Panc1 (cell line): Measurements from ENCODE around the gene NR1H3. TPM values are rescaled to one million over a fixed set of nuclear protein-coding genes. Genes with fewer than 3 reads are reported as not detected.

Experiments
- ATAC-seq: fragments of 200-7000 bp; cut with Tn5 transposase; 2 replicates; pipeline ENCODE4 v1.9.1; 2020; ENCODE audit warnings: mild to moderate bottlenecking, moderate library complexity
- BruUV-seq: library from RNA; stranded (reverse); fragments of 400-500 nt; replicated peaks from 2 replicates; lab custom pipeline; 2021; lab: Mats Ljungman, UMichigan
- CTCF ChIA-PET: fragments of 300-600 bp; sonication (Branson Sonifier 250); formaldehyde crosslinking; loops from one replicate; lab custom pipeline; 2022; ENCODE audit warnings: antibody characterized with exemption; lab: Charles Lee
- POLR2A ChIA-PET: fragments of 300-600 bp; sonication (Branson Sonifier 250); formaldehyde crosslinking; loops from one replicate; lab custom pipeline; 2022; ENCODE audit warnings: antibody characterized with exemption; lab: Charles Lee
- DNase-seq: peaks from one replicate; pipeline ENCODE4 v3.0.0-alpha.2; 2010; ENCODE audit warnings: low read depth, low spot score
- H3K27ac ChIP-seq: 2 replicates; pipeline ENCODE4 v1.5.1; 2011; ENCODE audit warnings: mild to moderate bottlenecking, low read length, inconsistent platforms
- H3K27me3 ChIP-seq: fragments of 200-500 bp; sonication (Bioruptor generic); 2 replicates; pipeline ENCODE4 v1.6.0; 2014; ENCODE audit warnings: low read length, inconsistent platforms; ENCODE audit not compliant: control insufficient read depth, insufficient read depth
- H3K36me3 ChIP-seq: fragments of 200-500 bp; sonication (Bioruptor generic); 2 replicates; pipeline ENCODE4 v1.5.1; 2014; ENCODE audit warnings: inconsistent platforms, mild to moderate bottlenecking, low read length, moderate library complexity; ENCODE audit not compliant: control insufficient read depth, insufficient read depth
- H3K4me1 ChIP-seq: 2 replicates; pipeline ENCODE4 v1.5.1; 2011; ENCODE audit warnings: inconsistent platforms, mild to moderate bottlenecking, low read length, moderate library complexity; ENCODE audit not compliant: control insufficient read depth, insufficient read depth
- H3K4me3 ChIP-seq, 2 experiments: 2 replicates each; pipeline ENCODE4 v1.5.1; 2011 to 2012; ENCODE audit warnings: low read depth in 2 of 2, low read length in 2 of 2, mild to moderate bottlenecking in 2 of 2, inconsistent platforms in 1 of 2, moderate library complexity in 1 of 2
- H3K9me3 ChIP-seq: fragments of 200-500 bp; sonication (Bioruptor generic); 2 replicates; pipeline ENCODE4 v1.5.1; 2014; ENCODE audit warnings: low read depth, mild to moderate bottlenecking, inconsistent platforms, low read length, moderate library complexity; ENCODE audit not compliant: control insufficient read depth, insufficient read depth
- CTCF ChIP-seq: fragments of 450-650 bp; IDR thresholded peaks from 2 replicates; pipeline ENCODE4 v1.5.1; 2017; ENCODE audit warnings: mild to moderate bottlenecking
- POLR2AphosphoS5 ChIP-seq: IDR thresholded peaks from 2 replicates; pipeline ENCODE4 v1.6.1; 2012; ENCODE audit warnings: mild to moderate bottlenecking, low read depth, low read length, moderate library complexity
- REST ChIP-seq, 2 experiments: IDR thresholded peaks; 2 replicates each; pipeline ENCODE4 v1.6.1; 2011 to 2012; ENCODE audit warnings: low read depth in 2 of 2, control low read depth in 1 of 2, low read length in 1 of 2, mild to moderate bottlenecking in 1 of 2, moderate library complexity in 1 of 2; ENCODE audit not compliant: insufficient read depth in 1 of 2
- SIN3A ChIP-seq: IDR thresholded peaks from 2 replicates; pipeline ENCODE4 v1.6.1; 2012; ENCODE audit warnings: low read depth, mild to moderate bottlenecking, low read length, moderate library complexity, borderline replicate concordance; ENCODE audit not compliant: insufficient read depth
- TCF7L2 ChIP-seq: IDR thresholded peaks from 2 replicates; pipeline ENCODE4 v1.6.1; 2011; ENCODE audit warnings: mild to moderate bottlenecking, low read depth, low read length, inconsistent platforms
- in situ Hi-C: cut with HindIII; loops from 2 replicates; pipeline ENCODE4 v1.10.0; 2016; ENCODE audit warnings: low sequenced_read_pairs, low pct_unique_long_range_greater_than_20kb
- intact Hi-C: fragments of 100-400 bp; cut with micrococcal nuclease; formaldehyde crosslinking; loops from one replicate; pipeline ENCODE4 v1.10.0; 2022; ENCODE audit not compliant: unreplicated experiment
- total RNA-seq: library from RNA; stranded (reverse); gene quantifications from one replicate; pipeline ENCODE4 v1.2.1, GENCODE V29; 2021; ENCODE audit not compliant: unreplicated experiment

NR1H3 gene
- total RNA-seq, 1 experiment from 2014 or later: 17.2 TPM

GRCh38 chr11:47243454-47243853 is 14.3 kb upstream of the NR1H3 start:
- ATAC-seq (no peak), DNase-seq (no peak)
- H3K27me3 ChIP-seq: no peaks in the 10 kb centered on the region
- no peaks in the 10 kb centered on the region for H3K9me3 ChIP-seq
- POLR2A ChIA-PET: no interaction called here
- peaks cover 10% of the 10 kb centered on the region for H3K4me1 ChIP-seq
- CTCF ChIA-PET: no interaction called here
- no peak overlapping the region for H3K27ac ChIP-seq
- intact Hi-C loops (no loop called here), in situ Hi-C loops (no loop called here)
- no peak for TF ChIP-seq TCF7L2
- TF ChIP-seq REST (IDR thresholded peaks at IDR 0.05; ENCODE audit: insufficient read depth in 1 of 2, low read depth in 2 of 2, low read length in 1 of 2): no peak
- H3K36me3 ChIP-seq: peaks cover 4% of the 10 kb centered on the region; the same call in 1 of the 2 replicates
- H3K4me3 ChIP-seq: no peak overlapping the region
- no TSS peak for BruUV-seq

- ATAC-seq: no peak
- intact Hi-C loops: no loop called here
These were observed 13.1 kb upstream of the NR1H3 start for GRCh38 chr11:47244448-47245350.

More at GRCh38 chr11:47244448-47245350, 13.1 kb upstream of the NR1H3 start:
- POLR2A ChIA-PET: interaction anchor here (0.7 kb wide), 1 partner anchor 66 kb away, joined by 3 read pairs; no protein-coding TSS in a partner anchor
- TF ChIP-seq SIN3A (no peak), POLR2AphosphoS5 (no peak), CTCF (no peak), TCF7L2 (no peak), REST (IDR thresholded peaks at IDR 0.05; ENCODE audit: insufficient read depth in 1 of 2, low read depth in 2 of 2, low read length in 1 of 2) (no peak)
- Histone ChIP-seq H3K36me3 (peaks cover 4% of the 10 kb centered on the region; the same call in 1 of the 2 replicates), H3K27ac (no peak overlapping the region), H3K4me1 (peaks cover 14% of the 10 kb centered on the region), H3K27me3 (no peaks in the 10 kb centered on the region), H3K9me3 (no peaks in the 10 kb centered on the region), H3K4me3 (no peak overlapping the region)
- in situ Hi-C loops: no loop called here
- BruUV-seq: no TSS peak
- no peak for DNase-seq
- CTCF ChIA-PET: no interaction called here
